IPS-NIHi7 (cell line): ENCODE measurements around the gene VSIR.

Experiments used
- DNase-seq: peaks from one replicate; pipeline ENCODE4 v3.0.0; 2012; ENCODE audit warnings: mixed read lengths; ENCODE audit errors: extremely low spot score

VSIR gene

GRCh38 chr10:71727738-71728737 lies 45.3 kb downstream of the VSIR start:
- DNase-seq = no peak

- DNase-seq = no peak
Observed at GRCh38 chr10:71727105-71727737, 46.1 kb downstream of the VSIR start.

GRCh38 chr10:71726580-71727104 lies 46.7 kb downstream of the VSIR start:
- no peak for DNase-seq

- peak; percentile 74 for DNase-seq
Observed at GRCh38 chr10:71725998-71726579, 47.2 kb downstream of the VSIR start.

GRCh38 chr10:71725249-71725648 lies 48.1 kb downstream of the VSIR start:
- DNase-seq = no peak

GRCh38 chr10:71724539-71724938 lies 48.8 kb downstream of the VSIR start:
- no peak for DNase-seq

GRCh38 chr10:71723311-71723710 lies 50.0 kb downstream of the VSIR start:
- DNase-seq = no peak

- DNase-seq = no peak
Observed at GRCh38 chr10:71722849-71723248, 50.5 kb downstream of the VSIR start.

GRCh38 chr10:71721313-71721712 lies 52.0 kb downstream of the VSIR start:
- DNase-seq = no peak

GRCh38 chr10:71720288-71720687 lies 53.0 kb downstream of the VSIR start:
- no peak for DNase-seq

GRCh38 chr10:71719464-71720201 lies 53.7 kb downstream of the VSIR start, which contains the start of gene C10orf105:
Gene C10orf105 (minus strand): TSS chr10:71719778. CDS start chr10:71716337, 3,441 bp downstream.
- peak; percentile 76 for DNase-seq

GRCh38 chr10:71719042-71719441 lies 54.3 kb downstream of the VSIR start:
- DNase-seq = no peak

- DNase-seq = no peak
Observed at GRCh38 chr10:71718165-71718698, 55.1 kb downstream of the VSIR start.

GRCh38 chr10:71717551-71717951 lies 55.8 kb downstream of the VSIR start:
- DNase-seq = no peak

GRCh38 chr10:71717056-71717455 lies 56.3 kb downstream of the VSIR start:
- DNase-seq = no peak

GRCh38 chr10:71716426-71716825 lies 56.9 kb downstream of the VSIR start:
- no peak for DNase-seq

- DNase-seq = no peak
Observed at GRCh38 chr10:71715860-71716259, 57.5 kb downstream of the VSIR start.

- no peak for DNase-seq
Observed at GRCh38 chr10:71715026-71715425, 58.3 kb downstream of the VSIR start.

GRCh38 chr10:71714592-71714991 lies 58.7 kb downstream of the VSIR start:
- DNase-seq = no peak

- DNase-seq = no peak
Observed at GRCh38 chr10:71714031-71714410, 59.3 kb downstream of the VSIR start.
